Neural crest cell (in vitro differentiated cells): ENCODE results near the gene C1QTNF1. TPM values are rescaled to one million over a fixed set of nuclear protein-coding genes. Genes with fewer than 3 reads are reported as not detected.

Experiments
- DNase-seq: peaks from one replicate; pipeline ENCODE4 v3.0.0; 2021; ENCODE audit warnings: low read depth, mixed read lengths, low spot score
- H3K27ac Mint-ChIP-seq: one replicate; pipeline ENCODE4 v1.8.0; 2021; ENCODE audit warnings: mild to moderate bottlenecking, mixed read lengths; ENCODE audit not compliant: unreplicated experiment
- H3K27me3 Mint-ChIP-seq: 2 replicates; pipeline ENCODE4 v1.8.0; 2021; ENCODE audit warnings: low read depth, mild to moderate bottlenecking, mixed read lengths
- H3K36me3 Mint-ChIP-seq: 2 replicates; pipeline ENCODE4 v1.8.0; 2021; ENCODE audit warnings: low read depth, mild to moderate bottlenecking, mixed read lengths
- H3K4me1 Mint-ChIP-seq: 2 replicates; pipeline ENCODE4 v1.8.0; 2021; ENCODE audit warnings: mixed read lengths
- H3K4me3 Mint-ChIP-seq: one replicate; pipeline ENCODE4 v1.8.0; 2021; ENCODE audit warnings: mild to moderate bottlenecking, mixed read lengths
- H3K9me3 Mint-ChIP-seq: 2 replicates; pipeline ENCODE4 v1.8.0; 2021; ENCODE audit warnings: mixed read lengths
- total RNA-seq: library from RNA; stranded (reverse); gene quantifications from 2 replicates; pipeline ENCODE4 v1.2.1, GENCODE V29; 2021
- TF ChIP-seq, protein P1 (sequence below): fragments of 200-600 bp; sonication (generic); conservative IDR thresholded peaks from 2 replicates; pipeline ENCODE4 v1.5.0; 2021; ENCODE audit warnings: antibody characterized with exemption, mild to moderate bottlenecking

The C1QTNF1 gene
- total RNA-seq, 1 donor from 2014 or later = 0.89 TPM

DNA sequence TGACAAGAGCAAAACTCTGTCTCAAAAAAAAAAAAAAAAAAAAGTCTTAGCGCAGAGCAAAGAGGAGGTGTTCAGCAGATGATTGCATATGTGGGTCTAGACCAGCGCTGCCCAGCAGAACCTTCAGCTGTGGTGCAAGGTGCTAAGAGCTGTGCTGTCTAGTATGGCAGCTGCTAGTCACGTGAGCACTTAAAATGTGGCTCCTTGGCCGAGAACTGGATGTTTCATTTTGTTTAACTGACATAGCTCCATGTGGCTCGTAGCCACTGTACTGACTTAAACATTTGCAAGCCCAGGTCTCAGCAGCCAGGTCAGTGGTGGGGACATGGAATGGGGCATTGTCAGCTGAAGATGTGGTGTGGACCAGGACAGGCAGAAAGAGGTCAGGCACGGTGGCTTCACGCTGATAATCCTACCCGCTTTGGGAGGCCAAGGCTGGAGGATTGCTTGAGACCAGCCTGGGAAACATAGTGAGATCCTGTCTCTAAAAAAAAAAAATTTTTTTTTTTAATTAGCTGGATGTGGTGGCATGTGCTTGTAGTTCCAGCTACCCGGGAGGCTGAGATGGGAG, 9.2 kb downstream of the C1QTNF1 start:
- no peak overlapping the region for H3K27ac Mint-ChIP-seq

GRCh38 chr17:79033741-79034501, 10.0 kb downstream of the C1QTNF1 start:
- Mint-ChIP-seq H3K9me3 (no peaks in the 10 kb centered on the region), H3K36me3 (no peaks in the 10 kb centered on the region), H3K27me3 (peaks cover 25% of the 10 kb centered on the region), H3K4me3 (no peak overlapping the region), H3K27ac (peak overlapping the region; percentile 71), H3K4me1 (peaks cover 10% of the 10 kb centered on the region)
- no peak for DNase-seq
- TF ChIP-seq, protein P1, sequence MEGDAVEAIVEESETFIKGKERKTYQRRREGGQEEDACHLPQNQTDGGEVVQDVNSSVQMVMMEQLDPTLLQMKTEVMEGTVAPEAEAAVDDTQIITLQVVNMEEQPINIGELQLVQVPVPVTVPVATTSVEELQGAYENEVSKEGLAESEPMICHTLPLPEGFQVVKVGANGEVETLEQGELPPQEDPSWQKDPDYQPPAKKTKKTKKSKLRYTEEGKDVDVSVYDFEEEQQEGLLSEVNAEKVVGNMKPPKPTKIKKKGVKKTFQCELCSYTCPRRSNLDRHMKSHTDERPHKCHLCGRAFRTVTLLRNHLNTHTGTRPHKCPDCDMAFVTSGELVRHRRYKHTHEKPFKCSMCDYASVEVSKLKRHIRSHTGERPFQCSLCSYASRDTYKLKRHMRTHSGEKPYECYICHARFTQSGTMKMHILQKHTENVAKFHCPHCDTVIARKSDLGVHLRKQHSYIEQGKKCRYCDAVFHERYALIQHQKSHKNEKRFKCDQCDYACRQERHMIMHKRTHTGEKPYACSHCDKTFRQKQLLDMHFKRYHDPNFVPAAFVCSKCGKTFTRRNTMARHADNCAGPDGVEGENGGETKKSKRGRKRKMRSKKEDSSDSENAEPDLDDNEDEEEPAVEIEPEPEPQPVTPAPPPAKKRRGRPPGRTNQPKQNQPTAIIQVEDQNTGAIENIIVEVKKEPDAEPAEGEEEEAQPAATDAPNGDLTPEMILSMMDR = no peak

More for the DNA sequence above, 9.2 kb downstream of the C1QTNF1 start:
- peaks cover 33% of the 10 kb centered on the region for H3K27me3 Mint-ChIP-seq
- no peaks in the 10 kb centered on the region for H3K36me3 Mint-ChIP-seq
- peaks cover 10% of the 10 kb centered on the region for H3K4me1 Mint-ChIP-seq
- H3K9me3 Mint-ChIP-seq = no peaks in the 10 kb centered on the region
- TF ChIP-seq, protein P1 = no peak
- no peak overlapping the region for H3K4me3 Mint-ChIP-seq
- DNase-seq = no peak

GRCh38 chr17:79034931-79035485, 11.0 kb downstream of the C1QTNF1 start:
- Mint-ChIP-seq H3K27ac (no peak overlapping the region), H3K9me3 (no peaks in the 10 kb centered on the region), H3K36me3 (no peaks in the 10 kb centered on the region), H3K4me3 (no peak overlapping the region), H3K4me1 (peaks cover 10% of the 10 kb centered on the region), H3K27me3 (peaks cover 14% of the 10 kb centered on the region)
- TF ChIP-seq, protein P1 = no peak
- DNase-seq = no peak

GRCh38 chr17:79035686-79036085, 11.7 kb downstream of the C1QTNF1 start:
- Mint-ChIP-seq H3K36me3 (no peaks in the 10 kb centered on the region), H3K9me3 (no peaks in the 10 kb centered on the region), H3K4me3 (no peak overlapping the region), H3K4me1 (peaks cover 10% of the 10 kb centered on the region), H3K27ac (no peak overlapping the region), H3K27me3 (peaks cover 10% of the 10 kb centered on the region)
- TF ChIP-seq, protein P1 = no peak
- no peak for DNase-seq

DNA sequence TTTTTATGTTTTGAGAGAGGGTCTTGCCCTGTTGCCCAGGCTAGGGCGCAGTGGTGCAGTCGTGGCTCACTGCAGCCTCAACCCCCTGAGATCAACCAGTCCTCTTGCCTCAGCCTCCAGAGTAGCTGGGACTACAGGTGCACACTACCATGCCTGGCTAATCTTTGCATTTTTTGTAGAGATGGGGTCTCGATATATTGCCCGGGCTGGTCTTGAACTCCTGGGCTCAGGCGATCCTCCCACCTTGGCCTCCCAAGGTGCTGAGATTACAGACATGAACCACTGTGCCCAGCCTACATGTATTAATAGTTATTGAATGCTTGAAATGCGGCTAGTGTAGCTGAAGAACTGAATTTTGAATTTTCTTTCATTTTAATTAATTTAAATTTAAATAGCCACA, 12.2 kb downstream of the C1QTNF1 start:
- Mint-ChIP-seq H3K27ac (no peak overlapping the region), H3K27me3 (peaks cover 8% of the 10 kb centered on the region), H3K9me3 (no peaks in the 10 kb centered on the region), H3K4me1 (peaks cover 10% of the 10 kb centered on the region), H3K36me3 (no peaks in the 10 kb centered on the region), H3K4me3 (no peak overlapping the region)
- no peak for DNase-seq
- TF ChIP-seq, protein P1 = no peak
